ENCODE results near the gene VGF.

The VGF gene

DNA sequence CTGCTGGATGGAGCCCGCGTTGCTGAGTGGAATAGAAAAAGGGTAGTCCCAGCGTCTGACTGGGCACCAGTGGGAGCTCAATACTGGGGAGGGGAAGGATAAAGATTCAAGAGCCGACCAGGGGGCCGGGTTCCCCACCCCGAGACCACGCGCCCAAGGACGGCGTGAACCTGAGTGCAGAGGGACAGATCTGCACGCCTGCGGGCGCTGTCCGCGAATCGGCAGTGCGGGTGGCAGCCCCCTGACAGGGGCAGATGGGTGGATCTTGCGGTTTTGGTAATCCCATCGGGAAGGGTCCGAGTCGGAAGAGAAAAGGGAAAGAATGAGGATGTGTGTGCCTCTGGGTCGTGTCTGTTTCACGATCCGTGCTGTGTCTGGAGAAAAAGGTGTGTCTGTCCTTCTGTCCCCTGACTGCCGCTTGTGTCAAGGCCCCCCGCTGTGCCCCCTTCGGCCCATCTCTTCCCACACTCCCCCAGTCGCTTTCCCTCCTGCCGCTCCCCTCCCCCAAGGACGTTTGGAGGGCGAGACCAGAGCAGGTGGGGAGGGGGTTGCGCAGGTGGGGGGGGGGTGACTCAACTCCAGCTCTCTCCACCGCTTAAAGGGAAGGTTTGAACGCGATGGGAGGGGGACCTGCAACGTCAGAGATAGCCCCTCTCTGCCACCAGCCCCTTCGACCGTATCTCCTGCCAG lies 734 bp upstream of the VGF start:
- no peak for DNase-seq

GRCh38 chr7:101164071-101164840 lies 1.1 kb downstream of the VGF start:
- DNase-seq, result peak; percentile 71

DNA sequence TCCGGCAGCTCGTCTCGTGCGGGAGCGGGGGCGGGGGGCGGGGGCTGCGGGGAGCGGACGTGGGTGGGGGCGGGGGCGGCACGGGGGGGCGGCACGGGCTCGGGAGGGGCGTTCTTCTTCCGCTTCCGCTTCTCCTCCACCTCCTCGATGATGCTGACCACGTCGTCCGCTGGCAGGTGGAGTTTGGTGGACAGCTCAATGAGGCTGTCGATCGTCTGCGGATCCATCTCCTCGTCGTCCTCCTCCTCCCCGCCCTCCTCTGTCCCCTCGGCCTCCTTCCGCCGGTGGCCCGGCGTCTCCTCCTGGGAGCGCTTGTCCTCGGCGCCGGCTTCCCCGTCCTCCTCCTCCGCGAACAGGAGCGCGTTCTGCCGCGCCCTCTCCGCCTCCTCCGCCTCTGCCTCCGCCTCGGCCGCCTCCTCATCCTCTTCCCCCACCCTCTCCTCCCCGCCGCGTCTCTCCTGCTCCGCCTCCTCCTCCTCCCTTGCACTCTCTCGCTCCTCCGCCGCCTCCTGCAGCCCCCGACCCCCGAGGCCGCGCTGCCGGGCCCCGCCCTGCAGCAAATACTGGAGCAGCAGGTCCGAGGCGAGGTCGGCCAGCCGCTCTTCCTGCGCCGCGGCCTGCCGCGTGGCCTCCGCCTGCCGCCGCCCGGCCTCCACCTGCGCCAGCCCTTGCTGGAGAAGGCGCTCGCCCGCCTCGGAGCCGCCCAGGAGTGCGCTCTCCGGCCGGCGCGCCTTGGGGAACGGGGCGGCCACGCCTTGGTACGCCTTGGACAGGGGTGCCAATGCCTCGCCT lies 1.9 kb downstream of the VGF start:
- DNase-seq, result no peak

DNA sequence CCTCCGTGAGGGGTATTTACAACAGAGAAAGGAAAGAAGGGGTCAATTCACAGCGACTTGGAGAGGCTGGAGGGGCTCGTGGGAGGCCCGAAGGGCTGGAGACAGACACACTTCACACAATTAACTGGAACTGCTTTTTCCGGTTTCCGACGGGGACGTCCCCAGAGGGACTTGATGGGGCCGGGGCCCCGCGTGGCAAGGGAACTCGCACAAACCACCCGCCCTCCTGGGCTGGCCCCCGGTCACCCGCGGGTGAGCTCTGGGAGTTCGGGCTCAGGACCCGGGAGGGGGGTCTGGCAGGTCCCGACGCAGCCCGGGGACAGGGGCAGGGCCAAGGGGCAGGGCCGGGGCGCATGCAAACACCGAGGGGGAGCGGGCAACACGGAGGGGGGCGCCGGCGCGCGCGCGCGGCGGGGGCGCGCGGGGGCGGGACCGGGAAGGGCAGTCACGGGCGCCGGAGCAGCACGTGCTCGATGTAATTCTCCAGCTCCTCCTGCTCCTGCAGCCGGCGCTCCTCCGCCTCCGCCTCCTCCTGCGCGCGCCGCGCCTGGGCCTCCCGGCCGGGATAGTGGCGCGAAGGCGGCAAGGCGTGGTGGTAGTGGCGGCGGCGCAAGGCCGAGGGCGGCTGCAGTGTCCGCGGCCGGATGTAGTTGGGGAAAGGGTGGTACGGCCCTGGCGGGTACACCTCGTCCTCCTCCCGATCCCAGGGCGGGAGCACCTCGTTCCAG lies 2.7 kb downstream of the VGF start:
- peak; percentile 59 for DNase-seq

- DNase-seq, result no peak
Measured at GRCh38 chr7:101161692-101162471, 3.5 kb downstream of the VGF start.

- no peak for DNase-seq
Measured at GRCh38 chr7:101160910-101161309, 4.5 kb downstream of the VGF start.

DNA sequence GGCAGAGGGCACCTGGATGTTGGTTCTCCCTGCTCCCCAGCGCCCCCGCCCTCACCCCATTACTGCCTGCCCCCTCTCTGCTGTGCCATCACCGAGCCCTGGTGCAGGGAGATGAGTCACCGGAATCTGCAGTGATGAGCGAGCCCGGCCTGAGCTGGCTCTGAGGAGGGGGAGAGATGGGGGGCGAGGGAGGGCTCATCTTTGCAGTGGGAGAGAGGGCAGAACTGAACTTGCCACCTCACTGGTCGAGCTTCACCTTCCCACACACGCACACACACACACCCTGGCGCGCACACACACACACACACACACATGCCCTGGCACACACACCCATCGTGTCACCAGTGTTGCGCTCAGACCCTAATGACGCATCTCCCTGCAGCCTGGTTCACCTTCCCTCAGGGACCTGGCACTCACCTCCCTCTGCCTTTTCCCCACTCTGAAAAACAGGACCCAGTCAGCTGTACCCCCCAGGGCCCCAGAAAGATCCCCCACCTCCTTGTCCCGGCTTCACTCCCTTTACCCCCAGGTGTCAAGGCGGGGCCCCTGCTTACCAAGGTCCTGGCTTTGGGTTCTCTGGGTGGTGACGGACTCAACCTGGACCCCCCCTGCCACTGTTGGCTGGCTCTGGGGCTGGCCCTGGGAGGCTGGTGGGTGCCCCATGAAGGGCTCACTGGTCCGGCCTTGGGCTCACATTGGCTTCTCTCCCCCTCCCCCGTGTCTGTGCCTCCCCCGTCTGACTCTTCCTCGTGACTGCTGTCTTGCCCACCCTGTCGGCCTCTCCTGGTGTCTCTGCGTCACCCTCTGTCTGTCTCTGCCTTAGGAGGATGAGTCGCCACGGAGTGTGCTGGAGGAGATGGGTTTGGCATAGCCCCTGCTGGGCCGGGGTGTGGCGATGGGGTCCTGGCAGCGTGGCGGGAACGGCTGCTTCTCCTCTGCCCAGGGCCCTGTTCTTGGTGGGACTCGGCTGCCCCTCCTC lies 5.4 kb downstream of the VGF start:
- no peak for DNase-seq

- no peak for DNase-seq
Measured at GRCh38 chr7:101156866-101157589, 8.3 kb downstream of the VGF start.

DNA sequence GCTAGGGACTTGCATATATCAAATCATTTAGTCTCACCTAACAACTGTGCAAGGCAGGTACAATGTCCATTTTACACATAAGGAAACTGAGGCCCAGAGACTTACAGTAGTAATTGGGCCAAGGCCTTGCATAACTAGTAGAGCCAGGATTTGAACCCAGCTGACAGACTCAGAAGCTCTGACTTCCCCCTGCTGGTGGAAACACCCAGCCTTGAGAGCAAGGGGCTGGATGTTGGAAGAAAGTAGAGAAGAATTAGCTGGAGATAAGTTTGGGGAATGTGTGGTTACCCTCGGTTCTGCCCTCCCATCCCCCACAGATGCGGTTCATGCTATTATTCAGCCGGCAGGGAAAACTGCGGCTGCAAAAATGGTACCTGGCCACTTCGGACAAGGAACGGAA lies 9.1 kb downstream of the VGF start:
- DNase-seq, result no peak

GRCh38 chr7:101155303-101155702 lies 10.1 kb downstream of the VGF start:
- DNase-seq, result no peak

DNA sequence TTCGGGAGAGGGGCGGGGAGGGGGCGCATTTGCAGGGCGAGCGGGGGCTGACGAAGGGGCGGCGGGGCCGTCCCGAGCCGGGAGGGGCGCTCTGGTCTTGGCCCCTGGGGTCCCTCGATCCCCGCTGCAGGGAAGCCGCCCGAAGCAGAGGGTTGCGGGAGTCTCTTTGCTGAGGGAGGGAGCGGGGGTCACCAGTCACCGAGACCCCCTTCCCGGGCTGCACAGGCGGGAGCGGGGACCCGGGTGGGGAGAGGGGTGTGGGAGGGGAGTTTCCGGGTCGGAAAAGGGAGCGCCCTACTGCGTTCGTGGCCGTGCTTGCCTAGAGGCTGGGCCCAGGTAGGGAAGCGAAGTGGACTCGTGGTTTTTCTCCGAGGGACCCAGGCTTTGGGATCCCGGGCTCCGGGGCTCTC lies 10.7 kb downstream of the VGF start:
- no peak for DNase-seq

DNA sequence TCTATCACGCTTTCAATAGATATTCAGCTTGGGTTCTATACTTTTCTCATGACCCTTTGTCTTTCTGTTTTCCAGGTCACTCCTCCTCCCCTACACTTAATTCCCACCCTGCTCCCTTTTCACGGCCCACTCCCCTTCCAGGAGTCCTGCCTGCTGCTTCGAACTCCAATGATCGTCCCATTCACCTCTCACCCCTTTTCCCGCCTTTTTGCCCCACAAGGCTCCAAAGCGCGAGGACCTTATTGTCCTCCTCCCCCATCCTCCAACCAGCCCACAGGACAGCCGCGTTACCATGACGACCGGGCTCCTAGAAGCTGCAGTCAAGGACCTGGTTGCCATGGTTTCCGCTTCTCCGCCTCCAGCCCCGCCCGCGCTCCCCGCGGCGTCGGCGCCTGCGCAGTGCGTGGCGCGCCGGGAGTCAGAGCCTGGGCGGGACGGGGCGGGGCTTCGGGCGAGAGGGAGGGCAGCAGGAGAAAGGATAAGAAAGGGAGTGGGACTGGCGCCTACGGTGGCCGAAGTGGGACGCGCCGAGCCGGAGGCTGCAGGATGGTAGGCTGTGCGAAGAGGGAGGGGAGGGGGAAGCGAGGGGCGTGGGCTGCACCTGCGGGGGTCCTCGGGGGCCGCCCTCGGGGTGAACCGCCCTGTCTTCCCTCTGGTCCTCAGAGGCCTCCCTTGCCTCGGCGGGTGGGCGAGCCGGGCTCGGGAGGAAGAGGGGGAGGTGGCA lies 11.2 kb downstream of the VGF start, which contains the start of gene AP1S1:
AP1S1 (plus strand) TSS at position 508 of the 724 bp plus-strand sequence; CDS start at position 547, 39 bp downstream.
- peak; percentile 94 for DNase-seq

DNA sequence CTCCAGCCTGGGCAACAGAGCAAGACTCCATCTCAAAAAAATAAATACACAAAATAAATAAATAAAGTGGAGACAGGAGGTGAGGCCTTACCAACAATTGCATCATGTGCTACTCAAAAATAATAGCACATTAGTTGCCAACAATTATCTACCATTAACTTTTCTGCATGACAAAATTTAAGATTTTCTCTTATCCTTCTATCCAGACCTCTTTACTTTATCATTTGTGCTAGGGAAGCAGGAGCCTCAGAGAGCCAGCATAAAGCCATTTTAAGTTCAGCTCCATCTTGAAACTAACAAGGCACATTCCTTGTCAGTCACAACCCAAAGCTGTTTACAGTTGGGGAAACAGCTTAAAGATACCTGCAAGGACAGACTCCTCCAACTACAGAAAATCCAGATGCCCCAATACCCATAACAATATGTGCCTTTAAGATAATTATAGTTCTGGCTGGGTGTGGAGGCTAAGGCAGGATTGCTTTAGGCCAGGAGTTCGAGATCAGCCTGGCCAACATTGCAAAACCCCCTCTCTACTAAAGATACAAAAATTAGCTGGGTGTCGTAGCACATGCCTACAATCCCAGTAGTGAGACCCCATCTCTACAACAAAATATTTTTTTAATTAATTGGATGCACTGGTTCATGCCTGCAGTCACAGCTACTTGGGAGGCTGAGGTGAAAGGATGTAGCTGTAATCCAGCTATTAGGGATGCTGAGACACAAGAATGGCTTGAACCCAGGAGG lies 13.3 kb downstream of the VGF start:
- DNase-seq, result no peak

DNA sequence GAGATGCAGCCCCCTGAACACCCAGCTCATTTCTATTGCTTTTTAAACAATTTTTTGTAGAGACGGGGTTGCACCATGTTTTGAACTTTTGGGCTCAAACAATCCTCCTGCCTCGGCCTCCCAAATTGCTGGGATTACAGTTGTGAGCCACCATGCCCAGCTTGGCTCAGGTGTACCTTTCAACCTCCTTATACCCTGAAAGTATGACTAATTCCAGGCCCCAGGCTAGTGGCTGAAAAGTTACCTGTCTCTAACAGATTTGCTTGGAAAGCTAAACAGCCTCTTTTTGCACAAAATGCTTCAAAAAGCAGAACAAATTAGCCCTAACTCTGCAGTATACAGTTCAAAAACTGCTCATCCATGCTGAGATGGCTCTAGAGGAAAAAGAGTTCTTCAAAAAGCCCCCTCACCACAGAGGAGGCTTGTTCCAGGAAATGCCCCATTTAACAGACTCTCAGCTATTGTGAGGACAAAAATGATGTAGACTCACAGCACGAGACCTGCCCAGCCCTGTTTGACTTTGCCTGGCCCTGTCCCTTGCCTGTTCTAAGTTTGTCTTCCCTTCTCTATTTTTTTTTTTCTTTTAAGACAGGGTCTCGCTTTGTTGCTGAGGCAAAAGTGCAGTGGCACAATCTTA lies 24.5 kb downstream of the VGF start:
- no peak for DNase-seq

GRCh38 chr7:101140339-101140699 lies 25.1 kb downstream of the VGF start:
- no peak for DNase-seq

DNA sequence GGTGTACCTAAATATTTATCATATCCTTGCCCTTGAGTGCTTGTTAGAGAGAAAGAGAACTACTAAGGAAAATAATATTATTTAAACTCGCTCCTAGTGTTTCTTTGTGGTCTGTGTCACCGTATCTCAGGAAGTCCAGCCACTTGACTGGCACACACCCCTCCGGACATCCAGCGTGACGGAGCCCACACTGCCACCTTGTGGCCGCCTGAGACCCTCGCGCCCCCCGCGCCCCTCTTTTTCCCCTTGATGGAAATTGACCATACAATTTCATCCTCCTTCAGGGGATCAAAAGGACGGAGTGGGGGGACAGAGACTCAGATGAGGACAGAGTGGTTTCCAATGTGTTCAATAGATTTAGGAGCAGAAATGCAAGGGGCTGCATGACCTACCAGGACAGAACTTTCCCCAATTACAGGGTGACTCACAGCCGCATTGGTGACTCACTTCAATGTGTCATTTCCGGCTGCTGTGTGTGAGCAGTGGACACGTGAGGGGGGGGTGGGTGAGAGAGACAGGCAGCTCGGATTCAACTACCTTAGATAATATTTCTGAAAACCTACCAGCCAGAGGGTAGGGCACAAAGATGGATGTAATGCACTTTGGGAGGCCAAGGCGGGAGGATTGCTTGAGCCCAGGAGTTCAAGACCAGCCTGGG lies 27.0 kb downstream of the VGF start:
- DNase-seq, result peak; percentile 77

- no peak for DNase-seq
Measured at GRCh38 chr7:101137651-101138212, 27.6 kb downstream of the VGF start.

All from right forelimb (tissue), 1 donor.